T-helper 17 cell (primary cell): ENCODE results near the gene ABCA7. TPM values are rescaled to one million over a fixed set of nuclear protein-coding genes. Genes with fewer than 3 reads are reported as not detected.

Source experiments
- ATAC-seq: fragments of 150-1000 bp; cut with Tn5 transposase; 2 replicates; pipeline ENCODE4 v1.10.0; 2021; ENCODE audit warnings: mild to moderate bottlenecking, moderate library complexity
- DNase-seq, 3 donors: peaks; one replicate each; pipeline versions ENCODE4 v3.0.0 to v3.0.0-alpha.2; 2020 to 2021
- H3K9me3 ChIP-seq: one replicate; pipeline ENCODE4 v1.7.0; 2013; ENCODE audit warnings: low read length, mild to moderate bottlenecking; ENCODE audit not compliant: control insufficient read depth, poor library complexity, severe bottlenecking
- H3K27ac Mint-ChIP-seq: one replicate; pipeline ENCODE4 v1.8.0; 2022; ENCODE audit warnings: mild to moderate bottlenecking, moderate library complexity, mixed read lengths
- H3K27me3 Mint-ChIP-seq: one replicate; pipeline ENCODE4 v1.8.0; 2022; ENCODE audit warnings: mixed read lengths
- H3K36me3 Mint-ChIP-seq: one replicate; pipeline ENCODE4 v1.8.0; 2022; ENCODE audit warnings: low read depth, mixed read lengths
- H3K4me1 Mint-ChIP-seq: one replicate; pipeline ENCODE4 v1.8.0; 2022; ENCODE audit warnings: mild to moderate bottlenecking, mixed read lengths
- H3K4me3 Mint-ChIP-seq: one replicate; pipeline ENCODE4 v1.8.0; 2022; ENCODE audit warnings: mild to moderate bottlenecking, moderate library complexity, mixed read lengths
- total RNA-seq, 4 donors: library from RNA in 2 of 4; stranded (reverse) in 2 of 4; gene quantifications; one replicate each; pipeline ENCODE4 v1.2.3 and lab custom pipeline; 2022 to 2026

Gene ABCA7
- total RNA-seq, 2 donors from 2014 or later: 107 to 112 TPM

GRCh38 chr19:996051-996838, 43.7 kb upstream of the ABCA7 start:
- Mint-ChIP-seq H3K27me3 (peaks cover 12% of the 10 kb centered on the region), H3K36me3 (peaks cover 6% of the 10 kb centered on the region), H3K27ac (peak overlapping the region; percentile 83), H3K4me3 (peak overlapping the region; percentile 88), H3K4me1 (peaks cover 16% of the 10 kb centered on the region)
- no peaks in the 10 kb centered on the region for H3K9me3 ChIP-seq
- peak; percentile 59 to 79 (median 77) for DNase-seq
- peak; percentile 87 for ATAC-seq

- Mint-ChIP-seq H3K36me3 (peaks cover 8% of the 10 kb centered on the region), H3K4me3 (peak overlapping the region; percentile 41), H3K27ac (no peak overlapping the region), H3K27me3 (peaks cover 18% of the 10 kb centered on the region), H3K4me1 (peaks cover 18% of the 10 kb centered on the region)
- DNase-seq (no peak), ATAC-seq (no peak)
- no peaks in the 10 kb centered on the region for H3K9me3 ChIP-seq
These were observed 41.8 kb upstream of the ABCA7 start for GRCh38 chr19:998064-998463.

- H3K27ac Mint-ChIP-seq: no peak overlapping the region
- H3K4me1 Mint-ChIP-seq: peaks cover 18% of the 10 kb centered on the region
- peaks cover 18% of the 10 kb centered on the region for H3K27me3 Mint-ChIP-seq
- ATAC-seq (no peak), DNase-seq (no peak)
- H3K9me3 ChIP-seq: no peaks in the 10 kb centered on the region
- H3K36me3 Mint-ChIP-seq: peaks cover 8% of the 10 kb centered on the region
- peak overlapping the region; percentile 74 for H3K4me3 Mint-ChIP-seq
These were observed 40.6 kb upstream of the ABCA7 start for GRCh38 chr19:999379-999719.

GRCh38 chr19:1000095-1000494, 39.8 kb upstream of the ABCA7 start, which contains the start of gene GRIN3B:
TSS of gene GRIN3B (plus strand) at chr19:1000419. CDS start at chr19:1000438, 19 bp downstream.
- H3K4me1 Mint-ChIP-seq: peaks cover 18% of the 10 kb centered on the region
- H3K27me3 Mint-ChIP-seq: peaks cover 18% of the 10 kb centered on the region
- H3K36me3 Mint-ChIP-seq: peaks cover 8% of the 10 kb centered on the region
- DNase-seq (peak; percentile 39 to 42 (median 42)), ATAC-seq (no peak)
- no peak within 1 kb of the TSS for H3K27ac Mint-ChIP-seq
- H3K9me3 ChIP-seq: no peaks in the 10 kb centered on the region
- H3K4me3 Mint-ChIP-seq: peak within 1 kb of the TSS; percentile 74

- Mint-ChIP-seq H3K36me3 (peaks cover 8% of the 10 kb centered on the region), H3K27ac (no peak overlapping the region), H3K4me1 (peaks cover 18% of the 10 kb centered on the region), H3K27me3 (peaks cover 18% of the 10 kb centered on the region), H3K4me3 (peak overlapping the region; percentile 65)
- ATAC-seq (no peak), DNase-seq (no peak)
- H3K9me3 ChIP-seq: no peaks in the 10 kb centered on the region
These were observed 39.0 kb upstream of the ABCA7 start for GRCh38 chr19:1000591-1001537.

- peak; percentile 75 for ATAC-seq
- Mint-ChIP-seq H3K27ac (no peak overlapping the region), H3K4me1 (peaks cover 12% of the 10 kb centered on the region), H3K27me3 (peaks cover 18% of the 10 kb centered on the region), H3K4me3 (peak overlapping the region; percentile 65), H3K36me3 (peaks cover 8% of the 10 kb centered on the region)
- DNase-seq: peak; percentile 56 to 72 (median 63)
- no peaks in the 10 kb centered on the region for H3K9me3 ChIP-seq
These were observed 38.3 kb upstream of the ABCA7 start for GRCh38 chr19:1001538-1002166.

- peaks cover 18% of the 10 kb centered on the region for H3K27me3 Mint-ChIP-seq
- no peak for DNase-seq
- no peak for ATAC-seq
- no peak overlapping the region for H3K4me3 Mint-ChIP-seq
- H3K4me1 Mint-ChIP-seq: peaks cover 12% of the 10 kb centered on the region
- H3K36me3 Mint-ChIP-seq: peaks cover 8% of the 10 kb centered on the region
- H3K27ac Mint-ChIP-seq: no peak overlapping the region
- no peaks in the 10 kb centered on the region for H3K9me3 ChIP-seq
These were observed 37.3 kb upstream of the ABCA7 start for GRCh38 chr19:1002600-1002999.

GRCh38 chr19:1003283-1003682, 36.6 kb upstream of the ABCA7 start:
- Mint-ChIP-seq H3K4me1 (peaks cover 9% of the 10 kb centered on the region), H3K27ac (no peak overlapping the region), H3K4me3 (no peak overlapping the region), H3K27me3 (peaks cover 18% of the 10 kb centered on the region), H3K36me3 (peaks cover 8% of the 10 kb centered on the region)
- ATAC-seq: no peak
- no peak for DNase-seq
- no peaks in the 10 kb centered on the region for H3K9me3 ChIP-seq

GRCh38 chr19:1004204-1004802, 35.6 kb upstream of the ABCA7 start:
- Mint-ChIP-seq H3K4me1 (peaks cover 5% of the 10 kb centered on the region), H3K36me3 (peaks cover 3% of the 10 kb centered on the region), H3K4me3 (no peak overlapping the region), H3K27me3 (peaks cover 11% of the 10 kb centered on the region), H3K27ac (no peak overlapping the region)
- no peaks in the 10 kb centered on the region for H3K9me3 ChIP-seq
- DNase-seq: no peak
- no peak for ATAC-seq

- ATAC-seq: no peak
- Mint-ChIP-seq H3K4me1 (peaks cover 5% of the 10 kb centered on the region), H3K27me3 (peaks cover 10% of the 10 kb centered on the region), H3K27ac (no peak overlapping the region), H3K4me3 (no peak overlapping the region), H3K36me3 (peaks cover 2% of the 10 kb centered on the region)
- no peak for DNase-seq
- H3K9me3 ChIP-seq: no peaks in the 10 kb centered on the region
These were observed 34.9 kb upstream of the ABCA7 start for GRCh38 chr19:1004803-1005664.

- peaks cover 2% of the 10 kb centered on the region for H3K4me1 Mint-ChIP-seq
- ATAC-seq: no peak
- H3K4me3 Mint-ChIP-seq: no peak overlapping the region
- H3K27me3 Mint-ChIP-seq: peaks cover 6% of the 10 kb centered on the region
- DNase-seq: no peak
- peaks cover 2% of the 10 kb centered on the region for H3K36me3 Mint-ChIP-seq
- H3K27ac Mint-ChIP-seq: peak overlapping the region; percentile 19
- H3K9me3 ChIP-seq: no peaks in the 10 kb centered on the region
These were observed 33.1 kb upstream of the ABCA7 start for GRCh38 chr19:1006711-1007398.
